SK-N-MC (cell line): Measurements from ENCODE around the gene CIB4.

ENCODE experiments used
- EZH2 ChIP-seq: fragments of 200-600 bp; sonication (generic); IDR thresholded peaks from one replicate; pipeline ENCODE4 v1.6.1; 2017; ENCODE audit warnings: antibody characterized with exemption
- FOXP2 ChIP-seq: optimal IDR thresholded peaks from 2 replicates; pipeline ENCODE3; 2011; ENCODE audit warnings: mild to moderate bottlenecking, moderate library complexity; ENCODE audit not compliant: insufficient read depth; ENCODE audit errors: extremely low read length, control extremely low read depth
- POLR2AphosphoS5 ChIP-seq: IDR thresholded peaks from 2 replicates; pipeline ENCODE4 v1.6.1; 2012; ENCODE audit warnings: mild to moderate bottlenecking, low read depth, low read length, borderline replicate concordance

- TF ChIP-seq POLR2AphosphoS5 = no peak
- TF ChIP-seq EZH2 = no peak
- TF ChIP-seq FOXP2 = no peak
These were observed 4.2 kb downstream of the CIB4 start for GRCh38 chr2:26636935-26637334.
